Psoas muscle (tissue), 8 donors: ENCODE measurements around the gene PROS1. TPM values are rescaled to one million over a fixed set of nuclear protein-coding genes. Genes with fewer than 3 reads are reported as not detected.

Source experiments
- ATAC-seq, 4 donors: fragments of 200-7000 bp; cut with Tn5 transposase; one replicate each; pipeline ENCODE4 v1.9.1; 2020; ENCODE audit warnings: moderate library complexity in 3 of 4, mild to moderate bottlenecking in 2 of 4
- DNase-seq, 2 donors: peaks; one replicate each; pipeline ENCODE4 v3.0.0-alpha.2; 2020
- H3K27ac ChIP-seq: fragments of 200-600 bp; one replicate; pipeline ENCODE4 v1.8.0; 2022
- H3K27me3 ChIP-seq, 3 donors: fragments of 200-600 bp in 1 of 3; one replicate each; pipeline versions ENCODE4 v1.6.1 to v1.8.0; 2013 to 2022; ENCODE audit warnings: low read length in 2 of 3, mild to moderate bottlenecking in 2 of 3, moderate library complexity in 1 of 3; ENCODE audit not compliant: insufficient read depth in 3 of 3
- H3K36me3 ChIP-seq, 2 donors: fragments of 200-600 bp in 1 of 2; one replicate each; pipeline versions ENCODE4 v1.6.1 to v1.8.0; 2013 to 2022; ENCODE audit warnings: low read depth in 1 of 2, mild to moderate bottlenecking in 1 of 2, moderate library complexity in 1 of 2; ENCODE audit not compliant: insufficient read depth in 1 of 2
- H3K4me1 ChIP-seq: fragments of 200-600 bp; one replicate; pipeline ENCODE4 v1.8.0; 2022
- H3K4me3 ChIP-seq: fragments of 200-600 bp; one replicate; pipeline ENCODE4 v1.8.0; 2022; ENCODE audit warnings: mild to moderate bottlenecking
- H3K9me3 ChIP-seq: fragments of 200-600 bp; one replicate; pipeline ENCODE4 v1.8.0; 2022
- WGBS, 3 donors: extraction: QIAGEN DNeasy Blood & Tissue Kit; methylation state at CpG; one replicate each; pipeline versions ENCODE4 v1.1.6 to v1.1.7; 2013; 5-methylcytosine and 5-hydroxymethylcytosine counted together
- intact Hi-C, 2 donors: fragments of 100-400 bp; cut with DNase I; formaldehyde crosslinking; loops; one replicate each; pipeline versions ENCODE4 v1.11.0 to v1.14.2; 2022
- polyA plus RNA-seq, 3 donors: library from polyadenylated mRNA; stranded (reverse); fragments of 200-250 nt; gene quantifications; one replicate each; pipeline ENCODE4 v1.2.3, GENCODE V29; 2013
- total RNA-seq, 4 donors: library from RNA; stranded (reverse); fragmentation: NEBNext Ultra II Directional in 2 of 4; extraction: Animal tissue kit (Norgen Biotek cat#: 25700) in 2 of 4; gene quantifications; one replicate each; pipeline versions ENCODE4 v1.2.1 to v1.2.4, GENCODE V29; 2021 to 2023
- TF ChIP-seq, protein P1 (sequence below): fragments of 200-600 bp; IDR thresholded peaks from one replicate; pipeline ENCODE4 v1.8.0; 2022; ENCODE audit warnings: antibody characterized with exemption
- donor health status: healthy with polysubstance abuse.
- donor health status: DM: no; HTN: no; CAD: no; lungs with moderate emphysema.
- donor health status: Bipolar disorder and iron deficiency.
- donor health status: healthy.
- donor health status: DM: yes; HTN: yes; CAD: no.
- donor health status: DM: no; HTN: no; CAD: no.
- donor health status: DM: no; HTN: no; CAD: no.
- donor health status: DM: yes; HTN: yes; CAD: no.

PROS1 gene
- total and polyA plus RNA-seq, 7 donors = 3.8 to 9.4 (median 6.0) TPM

DNA sequence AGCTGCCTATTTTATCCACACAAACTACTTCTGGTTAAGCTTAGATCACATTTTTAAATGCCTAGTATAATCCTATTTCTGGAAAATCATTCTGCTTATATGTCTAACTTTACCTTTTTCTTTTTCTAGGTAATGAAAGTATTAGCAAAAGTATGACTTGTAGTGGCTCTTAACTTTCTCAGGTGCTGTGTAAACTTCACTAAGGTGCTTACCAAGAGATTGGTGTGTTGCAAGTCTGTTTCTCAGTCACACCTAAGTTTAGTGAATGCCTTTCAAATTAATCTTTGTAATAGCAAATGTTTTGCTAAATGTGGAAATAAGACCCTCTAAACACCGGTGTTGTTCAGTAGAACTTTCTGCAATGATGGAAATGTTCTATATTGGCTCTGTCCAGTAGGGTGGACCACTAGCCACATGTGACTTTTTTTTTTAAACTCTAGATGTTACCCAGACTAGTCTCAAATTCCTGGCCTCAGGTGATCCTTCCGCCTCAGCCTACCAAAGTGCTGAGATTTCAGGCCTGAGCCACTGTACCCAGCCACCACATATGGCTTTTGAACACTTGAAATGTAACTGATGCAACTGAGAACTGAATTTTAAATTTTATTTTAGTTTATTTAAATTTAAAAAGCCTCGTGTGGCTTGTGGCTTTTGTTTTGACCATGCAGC lies 28.3 kb upstream of the PROS1 start:
- WGBS, 3 donors = 87 to 94% (median 92%) methylated on average over 3 of the region's 3 CpGs
- no peak overlapping the region for H3K27ac ChIP-seq
- intact Hi-C loops = loop anchor here (5.0 kb wide), 1 partner anchor 65 kb away; no protein-coding TSS in a partner anchor
- TF ChIP-seq, protein P1, sequence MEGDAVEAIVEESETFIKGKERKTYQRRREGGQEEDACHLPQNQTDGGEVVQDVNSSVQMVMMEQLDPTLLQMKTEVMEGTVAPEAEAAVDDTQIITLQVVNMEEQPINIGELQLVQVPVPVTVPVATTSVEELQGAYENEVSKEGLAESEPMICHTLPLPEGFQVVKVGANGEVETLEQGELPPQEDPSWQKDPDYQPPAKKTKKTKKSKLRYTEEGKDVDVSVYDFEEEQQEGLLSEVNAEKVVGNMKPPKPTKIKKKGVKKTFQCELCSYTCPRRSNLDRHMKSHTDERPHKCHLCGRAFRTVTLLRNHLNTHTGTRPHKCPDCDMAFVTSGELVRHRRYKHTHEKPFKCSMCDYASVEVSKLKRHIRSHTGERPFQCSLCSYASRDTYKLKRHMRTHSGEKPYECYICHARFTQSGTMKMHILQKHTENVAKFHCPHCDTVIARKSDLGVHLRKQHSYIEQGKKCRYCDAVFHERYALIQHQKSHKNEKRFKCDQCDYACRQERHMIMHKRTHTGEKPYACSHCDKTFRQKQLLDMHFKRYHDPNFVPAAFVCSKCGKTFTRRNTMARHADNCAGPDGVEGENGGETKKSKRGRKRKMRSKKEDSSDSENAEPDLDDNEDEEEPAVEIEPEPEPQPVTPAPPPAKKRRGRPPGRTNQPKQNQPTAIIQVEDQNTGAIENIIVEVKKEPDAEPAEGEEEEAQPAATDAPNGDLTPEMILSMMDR = no peak
- no peaks in the 10 kb centered on the region for H3K9me3 ChIP-seq
- H3K36me3 ChIP-seq = no peaks in the 10 kb centered on the region
- H3K27me3 ChIP-seq = no peaks in the 10 kb centered on the region
- ATAC-seq (no peak), DNase-seq (no peak)
- H3K4me1 ChIP-seq = peaks cover 4% of the 10 kb centered on the region
- no peak overlapping the region for H3K4me3 ChIP-seq

DNA sequence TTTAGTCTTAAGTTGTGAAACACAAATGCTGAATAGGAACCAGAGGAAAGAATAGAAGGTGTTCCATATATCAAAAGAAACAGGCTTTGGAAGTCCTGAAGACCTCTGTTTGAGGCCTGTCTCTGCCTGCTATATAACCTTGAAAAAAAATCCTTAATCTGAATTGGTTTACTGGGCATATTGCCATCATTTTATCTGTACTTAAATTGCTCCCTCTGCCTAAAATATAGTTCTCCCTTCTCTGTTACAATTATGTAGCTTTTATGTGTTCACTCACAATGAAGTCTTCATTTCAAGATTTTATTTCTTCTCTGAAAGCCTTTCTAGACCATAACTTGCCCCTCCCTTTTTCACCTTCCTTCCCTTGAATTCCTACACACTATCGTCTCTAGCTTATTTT lies 27.5 kb upstream of the PROS1 start:
- H3K9me3 ChIP-seq = no peaks in the 10 kb centered on the region
- no peak overlapping the region for H3K4me3 ChIP-seq
- H3K36me3 ChIP-seq = no peaks in the 10 kb centered on the region
- intact Hi-C loops = loop anchor here (5.0 kb wide), 1 partner anchor 66 kb away; no protein-coding TSS in a partner anchor
- H3K27me3 ChIP-seq = no peaks in the 10 kb centered on the region
- 75 to 84% (median 79%) methylated on average over 1 of the region's 1 CpG for WGBS, 3 donors
- TF ChIP-seq, protein P1 = no peak
- H3K27ac ChIP-seq = no peak overlapping the region
- peaks cover 4% of the 10 kb centered on the region for H3K4me1 ChIP-seq
- no peak for ATAC-seq
- DNase-seq = no peak

DNA sequence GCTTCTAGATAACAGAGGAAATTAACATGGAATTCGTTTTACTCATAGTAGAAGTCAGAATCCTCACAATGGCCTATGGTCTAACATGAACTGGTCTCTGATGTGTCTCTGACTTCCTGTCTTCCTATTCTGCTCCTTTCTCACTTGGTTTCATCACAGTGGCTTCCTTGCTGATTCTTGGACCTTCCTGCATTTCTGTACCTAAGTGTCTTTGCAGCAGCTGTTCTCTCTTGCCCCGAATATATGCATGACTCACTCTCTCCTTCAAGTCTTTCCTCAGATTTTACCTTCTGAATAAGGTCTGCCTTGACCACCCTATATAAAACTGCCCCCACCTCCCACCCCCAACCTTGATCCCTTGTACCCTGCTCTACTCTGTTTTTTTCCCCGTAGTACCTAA lies 20.4 kb upstream of the PROS1 start:
- TF ChIP-seq, protein P1 = no peak
- H3K9me3 ChIP-seq = no peaks in the 10 kb centered on the region
- H3K36me3 ChIP-seq = no peaks in the 10 kb centered on the region
- no peak overlapping the region for H3K4me3 ChIP-seq
- ATAC-seq (no peak), DNase-seq (no peak)
- intact Hi-C loops = no loop called here
- no peak overlapping the region for H3K27ac ChIP-seq
- H3K4me1 ChIP-seq = no peaks in the 10 kb centered on the region
- no peaks in the 10 kb centered on the region for H3K27me3 ChIP-seq
- WGBS, 3 donors = 78 to 89% (median 80%) methylated on average over 3 of the region's 3 CpGs

DNA sequence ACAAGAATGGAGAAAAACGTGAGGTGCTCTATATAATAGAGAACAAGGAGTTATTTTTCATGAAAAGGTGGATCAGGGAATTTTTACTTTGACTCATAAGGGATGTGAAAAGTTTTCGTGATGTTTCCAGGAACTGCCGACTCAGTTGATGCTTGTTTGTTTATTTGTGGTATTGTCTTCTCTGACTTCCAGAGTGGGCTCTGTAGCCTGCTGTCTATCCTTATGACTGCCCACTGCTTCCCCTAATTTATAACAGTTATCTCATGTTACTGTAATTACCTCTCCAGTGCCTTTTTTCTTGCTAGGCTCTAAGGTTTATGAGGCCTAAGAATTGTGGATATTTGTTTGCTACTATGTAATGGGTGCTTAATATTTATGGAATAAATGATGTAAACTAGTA lies 18.5 kb upstream of the PROS1 start:
- no peak overlapping the region for H3K4me3 ChIP-seq
- 84 to 90% (median 90%) methylated on average over 3 of the region's 3 CpGs for WGBS, 3 donors
- intact Hi-C loops = no loop called here
- DNase-seq (no peak), ATAC-seq (no peak)
- no peaks in the 10 kb centered on the region for H3K27me3 ChIP-seq
- no peaks in the 10 kb centered on the region for H3K4me1 ChIP-seq
- H3K27ac ChIP-seq = no peak overlapping the region
- H3K9me3 ChIP-seq = no peaks in the 10 kb centered on the region
- TF ChIP-seq, protein P1 = no peak
- H3K36me3 ChIP-seq = no peaks in the 10 kb centered on the region

DNA sequence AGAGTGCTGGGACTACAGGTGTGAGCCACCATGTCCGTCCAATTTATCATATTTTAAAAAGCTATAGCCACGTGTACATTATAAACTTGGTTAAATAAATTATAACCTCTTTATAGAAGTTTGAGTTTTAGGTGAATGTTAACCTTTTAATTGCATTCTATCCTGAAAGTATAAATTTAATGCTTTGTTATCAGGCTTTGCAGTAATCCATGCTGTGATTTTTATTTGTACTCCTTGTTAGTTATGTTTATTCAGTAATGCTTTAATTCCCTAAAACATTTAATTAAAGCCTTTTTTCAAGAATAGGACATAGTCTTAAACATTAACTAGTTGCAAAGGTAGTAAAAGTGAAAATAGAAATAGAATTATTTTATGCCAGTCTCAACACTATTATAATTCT lies 17.9 kb upstream of the PROS1 start:
- TF ChIP-seq, protein P1 = no peak
- Histone ChIP-seq H3K4me3 (no peak overlapping the region), H3K27ac (no peak overlapping the region), H3K4me1 (no peaks in the 10 kb centered on the region), H3K27me3 (no peaks in the 10 kb centered on the region), H3K36me3 (no peaks in the 10 kb centered on the region), H3K9me3 (no peaks in the 10 kb centered on the region)
- ATAC-seq (no peak), DNase-seq (no peak)
- 78 to 82% (median 79%) methylated on average over 2 of the region's 2 CpGs for WGBS, 3 donors
- intact Hi-C loops = no loop called here
